ENCODE measurements around the gene ADGRG6.

DNA sequence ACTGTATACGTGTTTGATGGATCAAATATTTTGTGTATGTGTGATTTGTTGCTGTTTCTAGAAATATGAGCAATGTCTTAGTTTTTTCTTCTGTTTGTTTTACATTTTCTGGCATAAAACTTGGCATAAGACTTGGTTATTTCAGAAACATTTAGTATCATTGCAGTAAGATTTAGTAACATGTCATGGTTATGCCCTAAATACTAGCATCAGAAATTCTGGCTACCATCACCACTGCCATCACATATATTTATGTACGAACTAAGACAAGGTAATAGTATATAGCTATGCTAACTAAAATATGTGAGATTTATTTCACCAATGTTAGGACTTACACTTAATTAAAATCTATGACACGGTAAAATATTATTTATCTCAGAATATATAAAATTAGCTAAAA lies 10.3 kb upstream of the ADGRG6 start:
- TF ChIP-seq POLR2AphosphoS5 (IDR thresholded peaks at IDR 0.05; ENCODE audit: borderline replicate concordance, low read depth, low read length) (no peak), EZH2 (IDR thresholded peaks at IDR 0.05) (no peak)

Measured in SK-N-MC (cell line).